ENCODE data around the gene MCOLN3.
A peak's percentile ranks its signal among the peaks of the same experiment; 100 is the strongest.

MCOLN3 gene

GRCh38 chr1:85048296-85049064, at the start of gene MCOLN3:
TSS of gene MCOLN3 (minus strand) at chr1:85048500. CDS start at chr1:85045360, 3,140 bp downstream.
- no peak for DNase-seq

- DNase-seq = no peak
Measured at GRCh38 chr1:85093644-85094043, 45.3 kb upstream of the MCOLN3 start.

GRCh38 chr1:85091671-85092280, 43.5 kb upstream of the MCOLN3 start:
- no peak for DNase-seq

GRCh38 chr1:85090225-85090624, 41.9 kb upstream of the MCOLN3 start:
- no peak for DNase-seq

- no peak for DNase-seq
Measured at GRCh38 chr1:85089203-85089602, 40.9 kb upstream of the MCOLN3 start.

GRCh38 chr1:85088408-85088784, 40.1 kb upstream of the MCOLN3 start:
- DNase-seq = no peak

- DNase-seq = no peak
Measured at GRCh38 chr1:85087659-85088407, 39.5 kb upstream of the MCOLN3 start.

- DNase-seq = no peak
Measured at GRCh38 chr1:85085417-85085816, 37.1 kb upstream of the MCOLN3 start.

- DNase-seq = no peak
Measured at GRCh38 chr1:85078903-85079302, 30.6 kb upstream of the MCOLN3 start.

GRCh38 chr1:85074365-85074964, 26.2 kb upstream of the MCOLN3 start:
- no peak for DNase-seq

- DNase-seq = no peak
Measured at GRCh38 chr1:85070972-85071492, 22.7 kb upstream of the MCOLN3 start.

GRCh38 chr1:85068846-85069245, 20.5 kb upstream of the MCOLN3 start:
- DNase-seq = no peak

GRCh38 chr1:85065550-85065949, 17.2 kb upstream of the MCOLN3 start:
- peak; percentile 25 for DNase-seq

GRCh38 chr1:85062425-85063026, 14.2 kb upstream of the MCOLN3 start:
- DNase-seq = no peak

GRCh38 chr1:85061711-85062424, 13.6 kb upstream of the MCOLN3 start:
- DNase-seq = peak; percentile 84

GRCh38 chr1:85060038-85060437, 11.7 kb upstream of the MCOLN3 start:
- no peak for DNase-seq

- no peak for DNase-seq
Measured at GRCh38 chr1:85059563-85059962, 11.3 kb upstream of the MCOLN3 start.

- no peak for DNase-seq
Measured at GRCh38 chr1:85058786-85059185, 10.5 kb upstream of the MCOLN3 start.

GRCh38 chr1:85058311-85058710, 10.0 kb upstream of the MCOLN3 start:
- DNase-seq = no peak

- no peak for DNase-seq
Measured at GRCh38 chr1:85054664-85055063, 6.4 kb upstream of the MCOLN3 start.

- DNase-seq = no peak
Measured at GRCh38 chr1:85049735-85050166, 1.5 kb upstream of the MCOLN3 start.

All from NCI-H748 treated with DMSO at 0.1 percent for 48 hours (cell line).